Measurements from ENCODE around the gene ZC3H11A.
"Not testable (repeated sequence)": the region's sequence is repeated elsewhere in the genome, so short reads cannot be mapped to it uniquely, and the experiment has no call there.

ZC3H11A gene

GRCh38 chr1:203805689-203806088 is 10.3 kb downstream of the ZC3H11A start:
- H3K9ac ChIP-seq (ENCODE audit: low read length in 2 of 2) = no peak overlapping the region
- H3K27ac ChIP-seq (ENCODE audit: low read length) = no peak overlapping the region
- no peaks in the 10 kb centered on the region for H3K9me3 ChIP-seq (ENCODE audit: control insufficient read depth in 2 of 2, low read length in 2 of 2)
- no peaks in the 10 kb centered on the region for H3K27me3 ChIP-seq (ENCODE audit: control insufficient read depth in 1 of 2, insufficient read depth in 2 of 2, low read length in 2 of 2)
- no peaks in the 10 kb centered on the region for H3K4me1 ChIP-seq (ENCODE audit: control insufficient read depth, insufficient read depth, low read length)
- H3K36me3 ChIP-seq (ENCODE audit: control insufficient read depth in 2 of 2, insufficient read depth in 2 of 2, low read length in 2 of 2) = peaks cover 5 to 8% of the 10 kb centered on the region in 2 donors
- no peak overlapping the region for H3K4me3 ChIP-seq (ENCODE audit: low read length in 2 of 2)

DNA sequence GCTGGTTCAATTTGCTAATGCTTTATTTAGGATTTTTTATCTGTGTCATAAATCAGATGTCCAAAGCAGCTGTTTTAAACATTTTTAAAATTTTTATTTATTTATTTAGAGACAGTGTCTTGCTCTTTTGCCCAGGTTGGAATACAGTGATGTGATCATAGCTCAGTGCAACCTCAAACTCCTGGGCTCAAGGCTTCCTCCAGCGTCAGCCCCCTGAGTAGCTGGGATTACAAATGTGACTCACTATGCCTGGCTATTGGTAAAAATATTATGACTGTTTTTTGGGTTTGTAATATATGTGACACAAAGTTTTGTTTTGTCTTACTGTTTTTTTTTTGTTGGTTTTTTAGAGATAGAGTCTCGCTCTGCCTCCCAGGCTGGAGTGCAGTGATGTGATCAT is 11.8 kb downstream of the ZC3H11A start:
- no peak overlapping the region for H3K4me3 ChIP-seq (ENCODE audit: low read length in 2 of 2)
- no peaks in the 10 kb centered on the region for H3K9me3 ChIP-seq (ENCODE audit: control insufficient read depth in 2 of 2, low read length in 2 of 2)
- no peaks in the 10 kb centered on the region for H3K27me3 ChIP-seq (ENCODE audit: control insufficient read depth in 1 of 2, insufficient read depth in 2 of 2, low read length in 2 of 2)
- peaks cover 5 to 10% of the 10 kb centered on the region in 2 donors for H3K36me3 ChIP-seq (ENCODE audit: control insufficient read depth in 2 of 2, insufficient read depth in 2 of 2, low read length in 2 of 2)
- H3K4me1 ChIP-seq (ENCODE audit: control insufficient read depth, insufficient read depth, low read length) = no peaks in the 10 kb centered on the region
- no peak overlapping the region for H3K9ac ChIP-seq (ENCODE audit: low read length in 2 of 2)
- H3K27ac ChIP-seq (ENCODE audit: low read length) = no peak overlapping the region

DNA sequence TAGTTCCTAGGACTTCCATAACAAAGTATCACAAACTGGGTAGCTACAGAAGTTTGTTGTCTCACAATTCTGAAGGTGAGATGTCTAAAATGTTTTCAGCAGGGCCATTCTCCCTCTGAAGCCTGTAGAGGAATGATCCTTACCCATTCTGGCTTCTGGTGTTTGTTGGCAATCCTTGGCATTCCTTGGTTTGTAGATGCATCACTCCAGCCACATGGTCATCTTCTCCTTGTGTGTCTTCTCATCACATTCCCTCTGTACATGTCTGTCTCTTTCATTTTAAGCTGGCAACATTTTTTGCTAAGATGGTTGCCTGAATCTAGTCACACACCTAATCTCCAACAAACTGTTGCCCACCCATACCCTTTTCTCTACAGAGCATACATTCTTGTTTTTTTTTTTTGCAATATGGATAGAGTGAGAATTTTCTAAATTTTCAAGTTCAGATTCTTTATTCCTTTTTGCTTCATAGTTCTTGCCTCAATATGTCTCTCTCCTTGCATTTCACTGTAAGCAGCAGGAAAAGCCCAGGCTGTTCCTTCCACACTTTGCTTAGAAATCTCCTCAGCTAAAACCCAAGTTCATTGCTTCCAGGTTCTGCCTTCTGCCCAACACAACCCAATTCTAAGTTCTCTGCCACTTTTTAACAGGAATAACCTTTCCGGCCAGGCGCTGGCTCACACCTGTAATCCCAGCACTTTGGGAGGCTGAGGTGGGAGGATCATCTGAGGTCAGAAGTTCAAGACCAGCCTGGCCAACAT is 18.3 kb downstream of the ZC3H11A start:
- no peaks in the 10 kb centered on the region for H3K27me3 ChIP-seq (ENCODE audit: control insufficient read depth in 1 of 2, insufficient read depth in 2 of 2, low read length in 2 of 2)
- no peak overlapping the region for H3K4me3 ChIP-seq (ENCODE audit: low read length in 2 of 2)
- no peaks in the 10 kb centered on the region for H3K4me1 ChIP-seq (ENCODE audit: control insufficient read depth, insufficient read depth, low read length)
- H3K36me3 ChIP-seq (ENCODE audit: control insufficient read depth in 2 of 2, insufficient read depth in 2 of 2, low read length in 2 of 2) = peaks cover 22% of the 10 kb centered on the region in 2 donors
- H3K9me3 ChIP-seq (ENCODE audit: control insufficient read depth in 2 of 2, low read length in 2 of 2) = no peaks in the 10 kb centered on the region
- H3K9ac ChIP-seq (ENCODE audit: low read length in 2 of 2) = no peak overlapping the region
- no peak overlapping the region for H3K27ac ChIP-seq (ENCODE audit: low read length)

DNA sequence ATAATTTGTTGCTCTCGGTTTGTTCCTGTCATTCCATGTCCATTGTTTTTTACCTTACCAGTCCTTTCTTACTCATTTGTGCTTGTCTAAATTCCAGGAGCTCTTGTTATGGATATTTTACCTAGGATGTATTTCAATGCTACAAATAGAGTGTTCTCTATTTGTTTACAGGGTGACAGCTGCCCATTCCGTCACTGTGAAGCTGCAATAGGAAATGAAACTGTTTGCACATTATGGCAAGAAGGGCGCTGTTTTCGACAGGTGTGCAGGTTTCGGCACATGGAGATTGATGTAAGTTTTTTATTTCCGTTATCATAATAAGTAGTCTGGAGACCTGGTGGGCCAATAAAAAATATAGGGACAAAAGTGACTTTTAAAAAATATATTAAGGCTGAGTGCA is 23.0 kb downstream of the ZC3H11A start:
- Histone ChIP-seq H3K27me3 (ENCODE audit: control insufficient read depth in 1 of 2, insufficient read depth in 2 of 2, low read length in 2 of 2) (no peaks in the 10 kb centered on the region), H3K27ac (ENCODE audit: low read length) (no peak overlapping the region), H3K36me3 (ENCODE audit: control insufficient read depth in 2 of 2, insufficient read depth in 2 of 2, low read length in 2 of 2) (peaks cover 45 to 46% of the 10 kb centered on the region in 2 donors), H3K9me3 (ENCODE audit: control insufficient read depth in 2 of 2, low read length in 2 of 2) (no peaks in the 10 kb centered on the region), H3K9ac (ENCODE audit: low read length in 2 of 2) (no peak overlapping the region), H3K4me1 (ENCODE audit: control insufficient read depth, insufficient read depth, low read length) (peaks cover under 1% of the 10 kb centered on the region), H3K4me3 (ENCODE audit: low read length in 2 of 2) (no peak overlapping the region)

DNA sequence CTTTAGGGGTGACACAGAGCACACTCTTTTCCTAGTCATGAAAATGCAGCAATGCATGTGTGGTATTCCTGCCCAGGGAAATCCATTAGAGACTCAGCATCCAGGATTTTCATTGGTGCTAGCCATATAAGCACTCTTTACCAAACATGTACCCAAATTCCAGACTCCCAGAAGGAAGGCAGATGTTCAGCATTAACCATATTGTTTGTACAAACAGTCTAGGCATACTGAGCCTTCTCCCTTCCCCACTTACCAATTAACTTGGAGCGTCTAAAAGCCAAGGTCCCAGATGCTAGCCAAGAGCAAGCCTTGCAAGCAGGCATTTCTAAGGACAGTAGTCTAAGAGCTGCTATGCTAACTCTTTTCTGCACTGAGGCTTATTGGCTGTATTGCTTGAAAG is 27.9 kb downstream of the ZC3H11A start:
- Histone ChIP-seq H3K4me3 (ENCODE audit: low read length in 2 of 2) (no peak overlapping the region), H3K4me1 (ENCODE audit: control insufficient read depth, insufficient read depth, low read length) (peaks cover 2% of the 10 kb centered on the region), H3K9ac (ENCODE audit: low read length in 2 of 2) (no peak overlapping the region), H3K36me3 (ENCODE audit: control insufficient read depth in 2 of 2, insufficient read depth in 2 of 2, low read length in 2 of 2) (peaks cover 38 to 39% of the 10 kb centered on the region in 2 donors), H3K9me3 (ENCODE audit: control insufficient read depth in 2 of 2, low read length in 2 of 2) (no peaks in the 10 kb centered on the region), H3K27me3 (ENCODE audit: control insufficient read depth in 1 of 2, insufficient read depth in 2 of 2, low read length in 2 of 2) (no peaks in the 10 kb centered on the region), H3K27ac (ENCODE audit: low read length) (peak overlapping the region; percentile 12)

- Histone ChIP-seq H3K36me3 (ENCODE audit: control insufficient read depth in 2 of 2, insufficient read depth in 2 of 2, low read length in 2 of 2) (peaks cover 35 to 42% of the 10 kb centered on the region in 2 donors), H3K4me3 (ENCODE audit: low read length in 2 of 2) (no peak overlapping the region), H3K4me1 (ENCODE audit: control insufficient read depth, insufficient read depth, low read length) (peaks cover 2% of the 10 kb centered on the region), H3K27me3 (ENCODE audit: control insufficient read depth in 1 of 2, insufficient read depth in 2 of 2, low read length in 2 of 2) (no peaks in the 10 kb centered on the region), H3K9ac (ENCODE audit: low read length in 2 of 2) (no peak overlapping the region), H3K27ac (ENCODE audit: low read length) (no peak overlapping the region), H3K9me3 (ENCODE audit: control insufficient read depth in 2 of 2, low read length in 2 of 2) (no peaks in the 10 kb centered on the region)
These were observed 30.8 kb downstream of the ZC3H11A start for GRCh38 chr1:203826175-203826574.

DNA sequence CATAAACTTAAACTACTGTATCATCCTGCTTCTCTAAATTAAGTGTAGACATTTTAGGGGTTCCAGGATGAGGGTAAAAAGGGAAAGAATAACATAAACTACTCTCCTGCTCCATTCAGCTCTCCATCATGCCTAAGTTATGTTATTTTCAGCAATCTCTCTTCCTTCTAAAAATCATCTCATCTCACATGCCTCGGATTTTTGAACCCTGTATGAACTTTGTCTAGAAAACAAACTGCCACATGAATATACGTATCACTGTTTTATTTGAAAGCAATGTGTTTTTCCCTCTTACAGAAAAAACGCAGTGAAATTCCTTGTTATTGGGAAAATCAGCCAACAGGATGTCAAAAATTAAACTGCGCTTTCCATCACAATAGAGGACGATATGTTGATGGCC is 32.6 kb downstream of the ZC3H11A start:
- no peaks in the 10 kb centered on the region for H3K9me3 ChIP-seq (ENCODE audit: control insufficient read depth in 2 of 2, low read length in 2 of 2)
- no peaks in the 10 kb centered on the region for H3K27me3 ChIP-seq (ENCODE audit: control insufficient read depth in 1 of 2, insufficient read depth in 2 of 2, low read length in 2 of 2)
- peaks cover 31 to 36% of the 10 kb centered on the region in 2 donors for H3K36me3 ChIP-seq (ENCODE audit: control insufficient read depth in 2 of 2, insufficient read depth in 2 of 2, low read length in 2 of 2)
- peaks cover 2% of the 10 kb centered on the region for H3K4me1 ChIP-seq (ENCODE audit: control insufficient read depth, insufficient read depth, low read length)
- H3K9ac ChIP-seq (ENCODE audit: low read length in 2 of 2) = no peak overlapping the region
- no peak overlapping the region for H3K27ac ChIP-seq (ENCODE audit: low read length)
- no peak overlapping the region for H3K4me3 ChIP-seq (ENCODE audit: low read length in 2 of 2)

DNA sequence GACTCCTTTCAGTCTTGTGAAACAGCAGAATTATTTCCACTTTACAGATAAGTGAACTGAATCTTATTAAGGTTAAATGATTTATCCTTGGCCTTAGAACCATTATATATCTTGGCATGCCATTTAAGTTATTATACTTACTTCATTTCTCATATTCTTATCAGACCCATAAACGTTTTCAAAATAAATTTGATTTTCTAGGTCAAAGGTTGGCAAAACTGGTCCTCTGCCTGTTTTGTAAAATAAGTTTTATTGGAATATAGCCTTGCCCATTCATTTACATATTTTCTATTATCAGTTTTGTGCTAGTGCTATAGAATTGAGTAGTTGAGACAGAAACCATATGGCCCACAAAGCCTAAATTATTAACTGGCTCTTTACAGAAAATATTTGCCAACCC is 33.1 kb downstream of the ZC3H11A start:
- Histone ChIP-seq H3K36me3 (ENCODE audit: control insufficient read depth in 2 of 2, insufficient read depth in 2 of 2, low read length in 2 of 2) (peaks cover 32 to 33% of the 10 kb centered on the region in 2 donors), H3K27ac (ENCODE audit: low read length) (no peak overlapping the region), H3K9me3 (ENCODE audit: control insufficient read depth in 2 of 2, low read length in 2 of 2) (no peaks in the 10 kb centered on the region), H3K9ac (ENCODE audit: low read length in 2 of 2) (no peak overlapping the region), H3K4me1 (ENCODE audit: control insufficient read depth, insufficient read depth, low read length) (peaks cover under 1% of the 10 kb centered on the region), H3K4me3 (ENCODE audit: low read length in 2 of 2) (no peak overlapping the region), H3K27me3 (ENCODE audit: control insufficient read depth in 1 of 2, insufficient read depth in 2 of 2, low read length in 2 of 2) (no peaks in the 10 kb centered on the region)

DNA sequence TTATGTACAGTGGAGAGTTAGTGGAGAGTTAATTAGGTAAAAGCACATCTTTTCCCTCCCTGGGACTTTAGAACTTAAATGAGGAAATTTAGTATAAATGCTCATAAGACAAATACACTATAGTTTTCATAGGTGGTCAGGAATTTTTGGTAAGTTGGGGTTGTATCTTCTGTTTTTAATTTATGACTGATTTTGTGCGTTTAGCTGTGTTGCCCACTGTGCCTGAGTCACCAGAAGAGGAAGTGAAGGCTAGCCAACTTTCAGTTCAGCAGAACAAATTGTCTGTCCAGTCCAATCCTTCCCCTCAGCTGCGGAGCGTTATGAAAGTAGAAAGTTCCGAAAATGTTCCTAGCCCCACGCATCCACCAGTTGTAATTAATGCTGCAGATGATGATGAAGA is 33.8 kb downstream of the ZC3H11A start:
- peaks cover 37 to 38% of the 10 kb centered on the region in 2 donors for H3K36me3 ChIP-seq (ENCODE audit: control insufficient read depth in 2 of 2, insufficient read depth in 2 of 2, low read length in 2 of 2)
- not testable (repeated sequence) for H3K4me1 ChIP-seq (ENCODE audit: control insufficient read depth, insufficient read depth, low read length); H3K4me3 ChIP-seq (ENCODE audit: low read length in 2 of 2); H3K9ac ChIP-seq (ENCODE audit: low read length in 2 of 2); H3K9me3 ChIP-seq (ENCODE audit: control insufficient read depth in 2 of 2, low read length in 2 of 2); H3K27me3 ChIP-seq (ENCODE audit: control insufficient read depth in 1 of 2, insufficient read depth in 2 of 2, low read length in 2 of 2); H3K27ac ChIP-seq (ENCODE audit: low read length)

- H3K4me3 ChIP-seq (ENCODE audit: low read length in 2 of 2) = no peak overlapping the region
- H3K27ac ChIP-seq (ENCODE audit: low read length) = no peak overlapping the region
- peaks cover 41 to 55% of the 10 kb centered on the region in 2 donors for H3K36me3 ChIP-seq (ENCODE audit: control insufficient read depth in 2 of 2, insufficient read depth in 2 of 2, low read length in 2 of 2)
- no peaks in the 10 kb centered on the region for H3K9me3 ChIP-seq (ENCODE audit: control insufficient read depth in 2 of 2, low read length in 2 of 2)
- no peak overlapping the region for H3K9ac ChIP-seq (ENCODE audit: low read length in 2 of 2)
- H3K4me1 ChIP-seq (ENCODE audit: control insufficient read depth, insufficient read depth, low read length) = no peaks in the 10 kb centered on the region
- H3K27me3 ChIP-seq (ENCODE audit: control insufficient read depth in 1 of 2, insufficient read depth in 2 of 2, low read length in 2 of 2) = no peaks in the 10 kb centered on the region
These were observed 40.1 kb downstream of the ZC3H11A start for GRCh38 chr1:203835476-203835875.

DNA sequence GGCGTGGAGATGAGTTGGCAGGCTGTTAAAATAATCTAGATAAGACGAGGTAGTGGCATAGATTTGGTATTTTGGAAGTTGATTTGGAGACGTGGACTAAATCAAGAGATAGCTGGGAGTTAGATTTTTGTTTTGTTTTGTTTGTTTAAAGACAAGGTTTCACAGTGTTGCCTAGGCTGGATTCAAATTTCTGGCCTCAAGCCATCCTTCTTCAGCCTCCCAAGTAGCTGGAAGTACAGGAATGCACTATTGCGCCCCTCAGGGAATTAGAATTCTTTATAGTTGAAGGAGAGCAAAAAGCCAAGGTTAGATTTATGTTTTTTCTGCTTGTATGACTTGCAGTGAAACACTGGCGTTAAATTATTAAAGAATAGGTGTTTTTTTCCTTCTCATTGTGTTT is 43.7 kb downstream of the ZC3H11A start:
- Histone ChIP-seq H3K27me3 (ENCODE audit: control insufficient read depth in 1 of 2, insufficient read depth in 2 of 2, low read length in 2 of 2) (no peaks in the 10 kb centered on the region), H3K9me3 (ENCODE audit: control insufficient read depth in 2 of 2, low read length in 2 of 2) (no peaks in the 10 kb centered on the region), H3K9ac (ENCODE audit: low read length in 2 of 2) (no peak overlapping the region), H3K4me1 (ENCODE audit: control insufficient read depth, insufficient read depth, low read length) (no peaks in the 10 kb centered on the region), H3K27ac (ENCODE audit: low read length) (no peak overlapping the region), H3K36me3 (ENCODE audit: control insufficient read depth in 2 of 2, insufficient read depth in 2 of 2, low read length in 2 of 2) (peaks cover 28 to 45% of the 10 kb centered on the region in 2 donors), H3K4me3 (ENCODE audit: low read length in 2 of 2) (no peak overlapping the region)

All from stomach smooth muscle (tissue), 2 donors.